GM12878 (cell line): ENCODE measurements around the gene KANK4. TPM values are rescaled to one million over a fixed set of nuclear protein-coding genes. Genes with fewer than 3 reads are reported as not detected.

Source experiments
- ATAC-seq: fragments of 200-7000 bp; cut with Tn5 transposase; 3 replicates; pipeline ENCODE4 v1.9.1; 2020; ENCODE audit warnings: mild to moderate bottlenecking, moderate library complexity
- BruUV-seq: library from RNA; stranded (reverse); fragments of 400-500 nt; replicated peaks from 2 replicates; lab custom pipeline; 2021; lab: Mats Ljungman, UMichigan
- CTCF ChIA-PET: fragments of 300-600 bp; sonication (Branson Sonifier 250); formaldehyde crosslinking; extraction: SDS; loops from one replicate; lab custom pipeline; 2021; ENCODE audit warnings: inconsistent platforms; lab: Yijun Ruan, JAX
- POLR2A ChIA-PET: fragments of 350-600 bp; formaldehyde crosslinking; extraction: SDS; loops from one replicate; lab custom pipeline; 2021; ENCODE audit warnings: inconsistent platforms; lab: Charles Lee
- RAD21 ChIA-PET: fragments of 300-600 bp; sonication (Branson Sonifier 250); formaldehyde crosslinking; loops from one replicate; lab custom pipeline; 2023; ENCODE audit warnings: antibody characterized with exemption; ENCODE audit not compliant: unreplicated experiment; lab: Charles Lee
- SMC1A ChIA-PET: fragments of 300-600 bp; sonication (Branson Sonifier 250); formaldehyde crosslinking; loops from one replicate; lab custom pipeline; 2023; ENCODE audit not compliant: unreplicated experiment, uncharacterized antibody; lab: Charles Lee
- DNase-seq: peaks from one replicate; pipeline ENCODE4 v3.0.0-alpha.2; 2011; ENCODE audit warnings: low read depth, low spot score
- FAIRE-seq: peaks from 3 replicates; lab custom pipeline; 2011; peaks lifted over from hg19 to GRCh38; lab: Jason Lieb, UNC
- H2AFZ ChIP-seq: 2 replicates; pipeline ENCODE4 v1.6.0; 2011; ENCODE audit warnings: low read depth, low read length, control low read depth; ENCODE audit not compliant: control insufficient read depth
- H3K27ac ChIP-seq: 2 replicates; pipeline ENCODE4 v1.5.1; 2011; ENCODE audit warnings: control low read depth; ENCODE audit not compliant: control insufficient read depth, insufficient read depth
- H3K27me3 ChIP-seq, 2 experiments: replicated peaks in 1 of 2; 2 replicates each; pipeline versions ENCODE4 v1.6.0 to v1.6.1; 2011; ENCODE audit warnings: low read length in 1 of 2; ENCODE audit not compliant: control insufficient read depth in 2 of 2, insufficient read depth in 2 of 2
- H3K36me3 ChIP-seq, 2 experiments: 2 replicates each; pipeline ENCODE4 v1.5.1; 2011; ENCODE audit warnings: low read length in 1 of 2; ENCODE audit not compliant: control insufficient read depth in 2 of 2, insufficient read depth in 2 of 2
- H3K4me1 ChIP-seq: 2 replicates; pipeline ENCODE4 v1.6.1; 2011; ENCODE audit warnings: mild to moderate bottlenecking, low read length, moderate library complexity, mixed read lengths; ENCODE audit not compliant: control insufficient read depth, insufficient read depth
- H3K4me2 ChIP-seq: 2 replicates; pipeline ENCODE4 v1.6.0; 2011; ENCODE audit warnings: control low read depth; ENCODE audit not compliant: control insufficient read depth, insufficient read depth
- H3K4me3 ChIP-seq: fragments of 200-600 bp; sonication (generic); 2 replicates; pipeline ENCODE4 v1.5.1; 2016
- H3K79me2 ChIP-seq: 2 replicates; pipeline ENCODE4 v1.6.0; 2011; ENCODE audit warnings: low read length; ENCODE audit not compliant: control insufficient read depth, insufficient read depth
- H3K9ac ChIP-seq: 2 replicates; pipeline ENCODE4 v1.8.0; 2011; ENCODE audit warnings: low read length, control low read depth, mixed read lengths; ENCODE audit not compliant: control insufficient read depth, insufficient read depth
- H3K9me3 ChIP-seq: replicated peaks from 3 replicates; pipeline ENCODE4 v1.5.1; 2011; ENCODE audit warnings: mild to moderate bottlenecking, low read length; ENCODE audit not compliant: control insufficient read depth, insufficient read depth
- H4K20me1 ChIP-seq: 2 replicates; pipeline ENCODE4 v1.6.0; 2011; ENCODE audit not compliant: control insufficient read depth, insufficient read depth
- EGR1 ChIP-seq, 2 experiments: IDR thresholded peaks; 1 replicate in 1 of 2; 2 replicates in 1 of 2; pipeline ENCODE4 v1.6.1; 2011 to 2012; ENCODE audit warnings: low read depth in 2 of 2, low read length in 2 of 2, borderline replicate concordance in 1 of 2, mild to moderate bottlenecking in 1 of 2, moderate library complexity in 1 of 2
- NFYB ChIP-seq: IDR thresholded peaks from 2 replicates; pipeline ENCODE4 v1.6.1; 2011; ENCODE audit warnings: low read depth, mild to moderate bottlenecking, low read length, improper control_type of control experiment, moderate library complexity; ENCODE audit not compliant: insufficient read depth
- SKIL ChIP-seq: fragments of 450-650 bp; IDR thresholded peaks from 2 replicates; pipeline ENCODE4 v1.6.1; 2017; ENCODE audit warnings: mild to moderate bottlenecking, low read depth, inconsistent platforms; ENCODE audit not compliant: poor library complexity, severe bottlenecking
- ZBTB33 ChIP-seq: fragments of 450-650 bp; IDR thresholded peaks from 2 replicates; pipeline ENCODE4 v1.6.1; 2017; ENCODE audit warnings: mild to moderate bottlenecking
- WGBS: methylation state at CpG from one replicate; pipeline ENCODE4 v1.1.6; 2016; ENCODE audit warnings: low lambda C conversion rate; ENCODE audit not compliant: insufficient replicate concordance, insufficient coverage; ENCODE audit errors: missing lambda C conversion rate; 5-methylcytosine and 5-hydroxymethylcytosine counted together
- in situ Hi-C: fragments of 300-500 bp; cut with MboI; formaldehyde crosslinking; loops from 9 replicates; pipeline ENCODE4 v1.14.3; 2018; ENCODE audit warnings: mixed read lengths
- intact Hi-C: fragments of 100-400 bp; cut with micrococcal nuclease; formaldehyde crosslinking; loops from one replicate; pipeline ENCODE4 v1.14.2; 2022; ENCODE audit not compliant: unreplicated experiment
- polyA plus RNA-seq, 11 experiments: library from polyadenylated mRNA; depleted of rRNA in 4 of 11; unstranded in 6 of 11; stranded (reverse) in 5 of 11; fragments of >200 nt; fragmentation: Nextera tagmentation in 4 of 11; fragmentation: Illumina TruSeq in 1 of 11; extraction: Ambion mirVana in 4 of 11; extraction: Trizol in 1 of 11; gene quantifications; 1 replicate in 1 of 11; 2 replicates in 10 of 11; pipeline versions ENCODE4 v1.2.1 to v1.2.3, GENCODE V29; 2011 to 2016; ENCODE audit warnings: inconsistent platforms in 2 of 11, missing spikeins in 2 of 11, low read depth in 1 of 11
- total RNA-seq, 4 experiments: library from RNA; depleted of rRNA in 3 of 4; stranded (reverse); fragments of >200 nt in 3 of 4; fragmentation: Illumina TruSeq in 1 of 4; extraction: Trizol in 1 of 4; gene quantifications; 2 replicates each; pipeline versions ENCODE4 v1.2.1 to v1.2.3, GENCODE V29; 2013 to 2021

KANK4 gene
- total and polyA plus RNA-seq, 10 of the 15 experiments (the other 5 are each of a cell fraction or from before 2014, with no cell fraction given): not detected

- H3K79me2 ChIP-seq: no peaks in the 10 kb centered on the region
- no peak for ATAC-seq
- no peak overlapping the region for H3K9ac ChIP-seq
- SMC1A ChIA-PET: no interaction called here
- no peak for DNase-seq
- POLR2A ChIA-PET: no interaction called here
- H2AFZ ChIP-seq: no peak overlapping the region
- FAIRE-seq: no peak
- no TSS peak for BruUV-seq
- H3K9me3 ChIP-seq: peaks cover 2% of the 10 kb centered on the region; the same call in 1 of the 3 replicates
- in situ Hi-C loops: no loop called here
- H3K4me3 ChIP-seq: no peak overlapping the region
- H3K27ac ChIP-seq: no peak overlapping the region
- H3K36me3 ChIP-seq: no peaks in the 10 kb centered on the region
- H3K4me1 ChIP-seq: no peaks in the 10 kb centered on the region
- 68% methylated on average over 4 of the region's 4 CpGs for WGBS
- peaks cover 0 to 2% of the 10 kb centered on the region in 2 experiments; a peak in 1 of 4 replicates for H3K27me3 ChIP-seq
- TF ChIP-seq ZBTB33 (no peak), NFYB (no peak), EGR1 (IDR thresholded peaks at IDR 0.05; ENCODE audit: borderline replicate concordance in 1 of 2, low read depth in 2 of 2, low read length in 2 of 2) (no peak)
- intact Hi-C loops: no loop called here
- RAD21 ChIA-PET: no interaction called here
- no peak overlapping the region for H3K4me2 ChIP-seq
- H4K20me1 ChIP-seq: no peaks in the 10 kb centered on the region
- CTCF ChIA-PET: no interaction called here
Observed at GRCh38 chr1:62280150-62280549, 39.1 kb downstream of the KANK4 start.

GRCh38 chr1:62276791-62277190, 42.4 kb downstream of the KANK4 start:
- H3K27ac ChIP-seq: no peak overlapping the region
- DNase-seq (no peak), ATAC-seq (no peak), FAIRE-seq (no peak)
- H3K9ac ChIP-seq: no peak overlapping the region
- no peaks in the 10 kb centered on the region for H4K20me1 ChIP-seq
- in situ Hi-C loops: no loop called here
- POLR2A ChIA-PET: no interaction called here
- RAD21 ChIA-PET: no interaction called here
- peaks cover 2% of the 10 kb centered on the region; the same call in 1 of the 3 replicates for H3K9me3 ChIP-seq
- H3K4me1 ChIP-seq: peaks cover 5% of the 10 kb centered on the region; the same call in 1 of the 2 replicates
- H3K79me2 ChIP-seq: no peaks in the 10 kb centered on the region
- no peak overlapping the region for H3K4me2 ChIP-seq
- intact Hi-C loops: no loop called here
- no peak for TF ChIP-seq SKIL
- no peak overlapping the region for H3K4me3 ChIP-seq
- H2AFZ ChIP-seq: no peak overlapping the region
- H3K36me3 ChIP-seq: no peaks in the 10 kb centered on the region
- H3K27me3 ChIP-seq: no peaks in the 10 kb centered on the region
- CTCF ChIA-PET: no interaction called here
- SMC1A ChIA-PET: no interaction called here
- no TSS peak for BruUV-seq
